ENCODE measurements around the gene TTL. TPM values are rescaled to one million over a fixed set of nuclear protein-coding genes. Genes with fewer than 3 reads are reported as not detected.
"Not testable (repeated sequence)": the region's sequence is repeated elsewhere in the genome, so short reads cannot be mapped to it uniquely, and the experiment has no call there.

TTL gene
- total and polyA plus RNA-seq, 10 donors: 8.1 to 29.8 (median 23.8) TPM

- peaks cover 0 to 16% (median 9%) of the 10 kb centered on the region in 6 donors for H3K4me1 ChIP-seq
- 94 to 98% (median 98%) methylated on average over 5 of the region's 5 CpGs for WGBS, 5 donors
- TF ChIP-seq POLR2A (IDR thresholded peaks at IDR 0.05) (no peak), CTCF (IDR thresholded peaks at IDR 0.05 in 8 of 11, conservative IDR thresholded peaks at IDR 0.05 in 3 of 11) (no peak), POLR2AphosphoS5 (IDR thresholded peaks at IDR 0.05) (no peak)
- H3K9me3 ChIP-seq: no peaks in the 10 kb centered on the region
- H3K4me3 ChIP-seq: no peak overlapping the region
- no peak overlapping the region for H3K27ac ChIP-seq
- H3K27me3 ChIP-seq (replicated peaks in 1 of 7): no peaks in the 10 kb centered on the region
- no peak for DNase-seq
- peaks cover 3 to 29% (median 15%) of the 10 kb centered on the region in 6 donors for H3K36me3 ChIP-seq
- intact Hi-C loops (cut with DNase I; ENCODE audit: low total_unique reads): no loop called here
Observed at GRCh38 chr2:112491946-112492345, 10.0 kb downstream of the TTL start.

DNA sequence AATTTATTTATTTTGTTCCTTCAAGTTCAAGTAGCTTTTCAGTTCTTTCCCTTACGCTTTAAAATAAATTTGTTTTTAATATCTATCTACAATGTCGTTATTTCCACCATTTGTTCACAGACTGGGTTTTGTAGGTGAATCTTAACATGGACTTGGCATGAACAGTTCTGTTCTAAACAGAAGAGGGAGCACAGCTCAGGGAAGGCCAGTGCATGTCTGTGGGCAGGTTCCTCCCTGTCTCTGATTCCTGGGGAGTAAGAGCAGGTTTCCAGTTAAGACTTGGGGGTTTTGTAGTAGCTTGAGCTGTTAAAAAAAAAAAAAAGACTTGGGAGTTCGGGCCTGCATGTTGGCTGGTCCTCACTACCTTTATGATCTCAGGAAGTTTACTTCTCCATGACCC is 11.1 kb downstream of the TTL start:
- Histone ChIP-seq H3K9me3 (no peaks in the 10 kb centered on the region), H3K4me3 (no peak overlapping the region), H3K36me3 (peaks cover 3 to 33% (median 15%) of the 10 kb centered on the region in 6 donors), H3K27me3 (replicated peaks in 1 of 7) (no peaks in the 10 kb centered on the region), H3K27ac (no peak overlapping the region), H3K4me1 (peaks cover 0 to 6% (median 3%) of the 10 kb centered on the region in 6 donors)
- DNase-seq: no peak
- intact Hi-C loops (cut with DNase I; ENCODE audit: low total_unique reads): no loop called here
- TF ChIP-seq POLR2AphosphoS5 (IDR thresholded peaks at IDR 0.05): no peak
- no peak for TF ChIP-seq CTCF (IDR thresholded peaks at IDR 0.05 in 8 of 11, conservative IDR thresholded peaks at IDR 0.05 in 3 of 11)
- no peak for TF ChIP-seq POLR2A (IDR thresholded peaks at IDR 0.05)
- WGBS, 5 donors: 91 to 97% (median 92%) methylated on average over 3 of the region's 3 CpGs

DNA sequence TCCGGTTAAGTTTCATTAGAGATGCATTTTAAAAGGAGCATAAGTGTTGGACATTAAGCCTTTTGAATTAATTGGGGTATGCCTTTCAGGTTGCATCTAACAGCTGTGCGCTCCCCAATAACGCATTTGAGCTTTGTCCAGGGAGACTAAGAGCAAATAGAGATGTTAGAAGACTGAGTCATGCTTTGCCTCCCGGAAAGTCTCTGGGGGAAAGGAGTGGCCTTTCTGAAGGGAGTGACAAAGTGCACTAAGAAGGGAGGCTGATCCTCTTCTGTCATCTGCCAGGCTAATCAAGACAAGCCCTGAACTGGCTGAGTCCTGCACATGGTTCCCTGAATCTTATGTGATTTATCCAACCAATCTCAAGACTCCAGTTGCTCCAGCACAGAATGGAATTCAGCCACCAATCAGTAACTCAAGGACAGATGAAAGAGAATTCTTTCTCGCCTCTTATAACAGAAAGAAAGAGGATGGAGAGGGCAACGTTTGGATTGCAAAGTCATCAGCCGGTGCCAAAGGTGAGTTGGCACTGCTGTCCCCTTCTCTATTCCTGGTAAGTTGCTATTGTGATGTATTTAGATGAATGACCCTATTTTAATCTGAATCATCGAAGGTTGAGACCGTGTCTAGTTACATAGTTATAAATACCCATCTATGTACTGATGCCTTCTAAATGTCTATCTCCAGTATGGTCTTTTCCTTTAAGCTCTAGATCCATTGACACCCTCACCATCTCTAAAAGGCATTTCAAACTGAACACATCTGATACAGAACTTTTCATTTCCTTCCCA is 12.1 kb downstream of the TTL start:
- no peak overlapping the region for H3K27ac ChIP-seq
- no peaks in the 10 kb centered on the region for H3K9me3 ChIP-seq
- DNase-seq: no peak
- no peaks in the 10 kb centered on the region for H3K4me1 ChIP-seq
- TF ChIP-seq POLR2A (IDR thresholded peaks at IDR 0.05): no peak
- no peak for TF ChIP-seq POLR2AphosphoS5 (IDR thresholded peaks at IDR 0.05)
- no peak for TF ChIP-seq CTCF (IDR thresholded peaks at IDR 0.05 in 8 of 11, conservative IDR thresholded peaks at IDR 0.05 in 3 of 11)
- H3K36me3 ChIP-seq: peaks cover 3 to 38% (median 15%) of the 10 kb centered on the region in 6 donors
- no peak overlapping the region for H3K4me3 ChIP-seq
- 82 to 92% (median 88%) methylated on average over 9 of the region's 9 CpGs for WGBS, 5 donors
- intact Hi-C loops (cut with DNase I; ENCODE audit: low total_unique reads): no loop called here
- no peaks in the 10 kb centered on the region for H3K27me3 ChIP-seq (replicated peaks in 1 of 7)

DNA sequence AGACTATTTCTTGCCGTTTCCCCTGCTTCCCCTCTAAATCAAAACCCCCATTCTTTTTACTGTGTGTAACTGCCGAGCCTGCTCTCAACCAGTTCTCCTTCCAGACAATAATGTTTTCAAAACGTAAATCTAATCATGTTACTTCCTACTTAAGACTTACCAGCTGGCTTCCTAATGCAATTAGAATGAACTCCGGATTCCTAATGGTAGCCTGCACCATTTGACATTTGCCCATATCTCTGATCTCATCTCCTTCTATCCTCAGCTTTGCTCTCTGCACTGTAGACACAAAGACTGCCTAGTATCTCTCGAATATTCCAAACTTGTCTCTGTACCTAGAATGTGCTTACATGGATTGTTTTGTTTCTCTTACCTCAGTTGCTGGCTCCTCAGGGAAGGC is 12.9 kb downstream of the TTL start:
- Histone ChIP-seq H3K36me3 (peaks cover 3 to 38% (median 15%) of the 10 kb centered on the region in 6 donors), H3K4me3 (no peak overlapping the region), H3K27me3 (replicated peaks in 1 of 7) (no peaks in the 10 kb centered on the region), H3K27ac (no peak overlapping the region), H3K9me3 (no peaks in the 10 kb centered on the region), H3K4me1 (no peaks in the 10 kb centered on the region)
- 77 to 80% (median 77%) methylated on average over 5 of the region's 5 CpGs for WGBS, 5 donors
- DNase-seq: no peak
- intact Hi-C loops (cut with DNase I; ENCODE audit: low total_unique reads): no loop called here
- TF ChIP-seq POLR2A (IDR thresholded peaks at IDR 0.05) (no peak), CTCF (IDR thresholded peaks at IDR 0.05 in 8 of 11, conservative IDR thresholded peaks at IDR 0.05 in 3 of 11) (no peak), POLR2AphosphoS5 (IDR thresholded peaks at IDR 0.05) (no peak)

DNA sequence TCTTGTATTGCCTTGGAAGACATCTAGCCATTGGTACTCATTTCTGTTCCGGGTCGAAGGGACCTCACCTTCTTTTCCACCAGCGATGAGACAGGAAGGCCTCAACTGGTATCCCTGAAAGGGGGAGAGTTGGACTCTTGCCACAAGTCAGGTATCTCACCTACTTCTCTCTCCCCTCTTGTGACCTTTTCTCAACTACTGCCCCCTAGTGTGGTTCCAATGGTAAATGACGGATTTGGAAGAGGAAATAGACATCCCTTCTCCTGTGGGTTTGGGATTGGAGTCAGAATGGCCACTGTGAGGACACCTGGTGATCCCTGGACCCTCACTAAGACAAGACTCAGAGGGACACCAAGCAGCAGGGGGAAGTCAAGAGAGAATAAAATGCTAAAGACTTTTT is 13.9 kb downstream of the TTL start:
- H3K9me3 ChIP-seq; H3K27me3 ChIP-seq (replicated peaks in 1 of 7); H3K4me1 ChIP-seq; H3K27ac ChIP-seq; DNase-seq; intact Hi-C loops (cut with DNase I; ENCODE audit: low total_unique reads); H3K4me3 ChIP-seq: not testable (repeated sequence)
- 74 to 94% (median 91%) methylated on average over 4 of the region's 4 CpGs for WGBS, 5 donors
- H3K36me3 ChIP-seq: peaks cover 3 to 38% (median 15%) of the 10 kb centered on the region in 6 donors

Data from spleen (tissue), 11 donors.